ENCODE measurements around the gene MRGPRG. TPM values are rescaled to one million over a fixed set of nuclear protein-coding genes. Genes with fewer than 3 reads are reported as not detected.

Gene MRGPRG
- total RNA-seq, 1 experiment from 2014 or later: not detected

DNA sequence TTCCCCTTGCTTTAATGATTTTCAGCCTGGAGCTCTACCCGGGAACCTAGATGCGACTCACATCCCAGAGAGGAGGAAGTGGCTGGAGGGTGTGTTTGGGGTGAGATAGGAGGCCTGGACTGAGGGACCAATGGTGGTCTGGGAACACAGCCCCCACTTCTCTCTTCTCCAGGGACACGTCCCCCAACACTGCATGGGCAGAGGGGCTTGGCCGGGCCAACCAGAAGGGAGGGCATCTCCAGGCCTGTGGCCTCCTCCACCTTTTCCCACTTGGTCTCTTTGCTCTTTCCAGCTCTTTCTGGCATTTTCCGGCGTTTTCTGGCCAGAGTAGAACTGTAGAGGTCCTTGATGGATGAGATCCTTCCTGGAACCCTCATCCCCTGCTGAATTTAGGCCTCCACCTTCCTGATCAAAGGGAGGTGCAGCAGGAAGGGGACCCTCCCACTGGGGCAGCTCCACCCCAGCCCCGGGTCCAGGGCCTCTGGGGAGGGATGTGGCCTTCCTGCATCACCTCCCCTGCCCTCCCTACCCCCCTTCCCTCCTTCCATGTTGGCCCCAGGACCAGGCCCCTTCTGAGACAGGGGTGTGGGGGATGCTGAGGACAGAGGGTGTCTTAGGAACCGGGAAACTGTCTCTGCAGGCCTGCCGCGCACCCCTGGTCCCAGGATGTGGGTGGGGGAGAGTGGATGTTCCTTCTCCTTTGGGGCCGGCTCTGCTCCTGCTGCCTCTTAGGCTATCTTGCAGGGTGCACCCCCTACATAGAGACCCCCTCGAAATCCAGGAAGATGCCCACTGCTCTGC lies 24.4 kb downstream of the MRGPRG start:
- BruUV-seq (replicated peaks): no TSS peak
- DNase-seq: no peak
- CTCF ChIA-PET: no interaction called here
- Mint-ChIP-seq H3K4me3 (ENCODE audit: low read depth, unreplicated experiment) (no peak overlapping the region), H3K36me3 (ENCODE audit: insufficient read depth, unreplicated experiment) (no peaks in the 10 kb centered on the region), H3K9me3 (ENCODE audit: low read depth, unreplicated experiment) (no peaks in the 10 kb centered on the region), H3K27me3 (ENCODE audit: unreplicated experiment) (peaks cover 92% of the 10 kb centered on the region), H3K4me1 (ENCODE audit: low read depth, unreplicated experiment) (no peaks in the 10 kb centered on the region), H3K27ac (ENCODE audit: unreplicated experiment) (no peak overlapping the region)
- TF ChIP-seq, protein P1, sequence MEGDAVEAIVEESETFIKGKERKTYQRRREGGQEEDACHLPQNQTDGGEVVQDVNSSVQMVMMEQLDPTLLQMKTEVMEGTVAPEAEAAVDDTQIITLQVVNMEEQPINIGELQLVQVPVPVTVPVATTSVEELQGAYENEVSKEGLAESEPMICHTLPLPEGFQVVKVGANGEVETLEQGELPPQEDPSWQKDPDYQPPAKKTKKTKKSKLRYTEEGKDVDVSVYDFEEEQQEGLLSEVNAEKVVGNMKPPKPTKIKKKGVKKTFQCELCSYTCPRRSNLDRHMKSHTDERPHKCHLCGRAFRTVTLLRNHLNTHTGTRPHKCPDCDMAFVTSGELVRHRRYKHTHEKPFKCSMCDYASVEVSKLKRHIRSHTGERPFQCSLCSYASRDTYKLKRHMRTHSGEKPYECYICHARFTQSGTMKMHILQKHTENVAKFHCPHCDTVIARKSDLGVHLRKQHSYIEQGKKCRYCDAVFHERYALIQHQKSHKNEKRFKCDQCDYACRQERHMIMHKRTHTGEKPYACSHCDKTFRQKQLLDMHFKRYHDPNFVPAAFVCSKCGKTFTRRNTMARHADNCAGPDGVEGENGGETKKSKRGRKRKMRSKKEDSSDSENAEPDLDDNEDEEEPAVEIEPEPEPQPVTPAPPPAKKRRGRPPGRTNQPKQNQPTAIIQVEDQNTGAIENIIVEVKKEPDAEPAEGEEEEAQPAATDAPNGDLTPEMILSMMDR (IDR thresholded peaks at IDR 0.05; ENCODE audit: unreplicated experiment): no peak
- intact Hi-C loops (cut with micrococcal nuclease; ENCODE audit: unreplicated experiment): no loop called here

DNA sequence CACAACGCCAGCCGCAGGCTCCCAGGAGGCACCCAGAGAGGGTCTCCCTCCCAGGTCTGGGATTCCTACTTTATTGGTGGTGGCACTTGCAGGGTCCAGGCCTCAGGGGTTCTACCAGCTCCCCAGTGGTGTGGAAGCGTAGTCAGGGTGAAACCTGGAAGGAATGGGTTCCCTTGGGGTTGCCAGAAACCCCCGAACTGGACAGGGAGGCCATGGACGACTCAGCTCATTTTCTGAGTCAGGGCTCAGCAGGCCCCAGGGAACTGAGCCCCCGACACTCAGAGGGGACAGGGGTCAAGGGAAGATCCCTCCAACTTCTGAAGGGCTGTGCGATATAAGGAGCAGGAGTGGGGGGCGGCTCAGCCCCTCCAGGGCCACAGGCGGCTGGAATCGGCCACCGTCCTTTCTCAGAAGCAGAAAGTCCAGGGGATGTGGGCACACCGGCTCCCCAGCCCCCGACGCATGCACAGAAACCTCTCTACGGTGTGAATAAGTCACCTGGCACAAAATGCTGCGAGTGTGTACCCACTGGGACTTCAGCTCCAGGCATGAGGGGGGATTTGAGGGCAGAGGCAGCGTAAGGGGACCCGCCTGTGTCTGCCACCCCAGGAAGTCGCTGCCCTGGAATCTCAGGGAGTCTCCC lies 25.1 kb downstream of the MRGPRG start:
- intact Hi-C loops (cut with micrococcal nuclease; ENCODE audit: unreplicated experiment): no loop called here
- Mint-ChIP-seq H3K4me1 (ENCODE audit: low read depth, unreplicated experiment) (no peaks in the 10 kb centered on the region), H3K9me3 (ENCODE audit: low read depth, unreplicated experiment) (no peaks in the 10 kb centered on the region), H3K27me3 (ENCODE audit: unreplicated experiment) (peaks cover 90% of the 10 kb centered on the region), H3K4me3 (ENCODE audit: low read depth, unreplicated experiment) (no peak overlapping the region), H3K27ac (ENCODE audit: unreplicated experiment) (no peak overlapping the region), H3K36me3 (ENCODE audit: insufficient read depth, unreplicated experiment) (no peaks in the 10 kb centered on the region)
- TF ChIP-seq, protein P1 (IDR thresholded peaks at IDR 0.05; ENCODE audit: unreplicated experiment): no peak
- CTCF ChIA-PET: no interaction called here
- no TSS peak for BruUV-seq (replicated peaks)
- no peak for DNase-seq

DNA sequence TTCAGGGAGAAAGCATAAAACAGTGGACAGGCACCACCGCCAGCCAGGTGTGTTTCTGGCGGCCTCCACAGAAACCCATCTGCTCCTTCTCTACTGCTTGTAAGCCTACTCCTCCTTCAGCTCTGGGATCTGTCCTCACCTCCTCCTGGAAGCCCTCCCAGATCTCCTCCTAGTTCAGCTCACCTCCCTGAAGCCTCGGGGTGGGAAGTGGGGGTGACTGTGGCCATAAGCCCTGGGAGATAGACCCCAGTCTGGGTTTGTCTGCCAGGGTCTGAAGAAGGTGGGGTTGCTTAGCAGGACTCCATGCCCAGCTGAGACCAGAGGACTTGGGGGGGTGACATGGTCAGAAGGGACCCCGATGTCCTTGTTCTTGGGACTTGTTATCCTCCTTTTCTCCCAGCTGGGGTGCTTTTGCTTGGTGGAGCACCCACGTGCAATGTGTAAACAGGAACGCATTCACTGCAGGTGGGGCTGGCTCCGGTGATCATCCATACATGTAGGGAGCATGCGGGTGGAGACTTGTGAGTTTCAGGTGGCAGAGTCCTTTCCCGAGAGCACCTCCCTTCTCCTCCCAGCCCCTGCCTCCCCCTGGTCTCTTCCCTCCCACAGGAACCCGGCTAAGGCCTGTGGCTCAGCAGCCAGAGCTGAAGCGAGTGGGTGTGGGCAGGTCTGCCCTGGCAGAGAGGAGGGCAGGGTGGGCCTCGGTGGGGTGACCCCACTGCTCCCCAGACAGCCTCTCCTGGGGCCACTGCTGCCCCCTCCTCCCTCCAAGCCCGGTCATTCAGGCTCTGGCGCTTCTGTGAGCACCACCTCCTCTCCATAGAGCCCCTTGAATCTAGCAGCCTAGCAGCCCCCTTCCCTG lies 25.9 kb downstream of the MRGPRG start:
- H3K9me3 Mint-ChIP-seq (ENCODE audit: low read depth, unreplicated experiment): no peaks in the 10 kb centered on the region
- no peaks in the 10 kb centered on the region for H3K4me1 Mint-ChIP-seq (ENCODE audit: low read depth, unreplicated experiment)
- intact Hi-C loops (cut with micrococcal nuclease; ENCODE audit: unreplicated experiment): no loop called here
- no TSS peak for BruUV-seq (replicated peaks)
- H3K36me3 Mint-ChIP-seq (ENCODE audit: insufficient read depth, unreplicated experiment): no peaks in the 10 kb centered on the region
- TF ChIP-seq, protein P1 (IDR thresholded peaks at IDR 0.05; ENCODE audit: unreplicated experiment): no peak
- DNase-seq: no peak
- no peak overlapping the region for H3K4me3 Mint-ChIP-seq (ENCODE audit: low read depth, unreplicated experiment)
- H3K27ac Mint-ChIP-seq (ENCODE audit: unreplicated experiment): no peak overlapping the region
- H3K27me3 Mint-ChIP-seq (ENCODE audit: unreplicated experiment): peaks cover 90% of the 10 kb centered on the region
- CTCF ChIA-PET: no interaction called here

DNA sequence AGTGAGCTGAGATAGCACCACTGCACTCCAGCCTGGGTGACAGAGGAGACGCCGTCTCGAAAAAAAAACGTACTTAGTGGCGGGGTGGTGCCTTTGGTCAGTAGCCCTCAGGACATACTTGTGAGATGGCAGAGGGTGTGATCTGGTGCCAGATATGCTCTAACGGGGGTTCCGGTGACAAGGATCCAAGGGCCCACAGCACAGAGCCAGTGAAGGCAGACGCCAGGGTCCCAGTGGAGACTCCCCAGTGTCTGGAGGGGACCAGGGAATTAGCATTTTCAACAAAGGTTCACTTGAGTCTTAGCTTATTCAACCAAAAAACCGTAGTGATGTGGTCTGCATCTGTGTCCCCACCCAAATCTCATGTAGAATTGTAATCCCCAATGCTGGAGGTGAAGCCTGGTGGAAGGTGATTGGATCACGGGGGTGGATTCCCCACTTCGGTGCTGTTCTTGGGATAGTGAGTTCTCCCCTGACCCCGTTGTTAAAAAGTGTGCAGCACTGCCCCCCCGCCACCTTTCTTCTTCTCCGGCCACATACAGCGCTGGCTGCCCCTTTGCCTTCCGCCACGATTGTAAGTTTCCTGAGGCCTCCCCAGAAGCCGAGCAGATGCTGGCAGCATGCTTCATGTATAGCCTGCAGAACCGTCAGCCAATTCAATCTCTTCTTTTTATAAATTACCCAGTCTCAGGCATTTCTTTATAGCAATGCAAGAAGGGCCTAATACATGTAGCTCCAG lies 26.9 kb downstream of the MRGPRG start:
- CTCF ChIA-PET: no interaction called here
- Mint-ChIP-seq H3K36me3 (ENCODE audit: insufficient read depth, unreplicated experiment) (no peaks in the 10 kb centered on the region), H3K9me3 (ENCODE audit: low read depth, unreplicated experiment) (no peaks in the 10 kb centered on the region), H3K4me1 (ENCODE audit: low read depth, unreplicated experiment) (no peaks in the 10 kb centered on the region), H3K27me3 (ENCODE audit: unreplicated experiment) (peaks cover 90% of the 10 kb centered on the region), H3K4me3 (ENCODE audit: low read depth, unreplicated experiment) (no peak overlapping the region), H3K27ac (ENCODE audit: unreplicated experiment) (no peak overlapping the region)
- DNase-seq: no peak
- TF ChIP-seq, protein P1 (IDR thresholded peaks at IDR 0.05; ENCODE audit: unreplicated experiment): no peak
- intact Hi-C loops (cut with micrococcal nuclease; ENCODE audit: unreplicated experiment): no loop called here
- BruUV-seq (replicated peaks): no TSS peak

Measured in Calu3 (cell line).